Hair follicle dermal papilla cell (primary cell): ENCODE results near the gene TOP2A. TPM values are rescaled to one million over a fixed set of nuclear protein-coding genes. Genes with fewer than 3 reads are reported as not detected.

Experiments
- small RNA-seq: library from RNA; depleted of rRNA; stranded (forward); fragments of <200 nt; gene quantifications from one replicate; pipeline ENCODE3, GENCODE V24; 2012
- total RNA-seq: library from RNA; depleted of rRNA; stranded (reverse); fragments of >200 nt; gene quantifications from 2 replicates; pipeline ENCODE4 v1.2.3, GENCODE V29; 2012

Gene TOP2A
- 6.8 and 8.4 TPM in 2 replicates for total RNA-seq

GRCh38 chr17:40417609-40418427, at the start of gene TOP2A:
Gene TOP2A, minus strand, starts transcription at chr17:40417896. Its CDS starts 105 bp downstream, at chr17:40417791.

GRCh38 chr17:40443196-40443987, 25.7 kb upstream of the TOP2A start, which contains the start of gene IGFBP4:
Gene IGFBP4, plus strand, starts transcription at chr17:40443450. Its CDS starts 286 bp downstream, at chr17:40443736.

GRCh38 chr17:40364121-40364861, 53.4 kb downstream of the TOP2A start, which contains the start of gene GJD3:
Gene GJD3, minus strand, starts transcription at chr17:40364737. Its CDS starts 922 bp downstream, at chr17:40363815.

Small RNAs within 50 kb of the gene (small RNA-seq; reads per million reads assigned to genes)
- gene RF00019 (not detected), gene RNA5SP441 (not detected)

Other genes starting within 250 kb of the TOP2A start
- 1.1 and 4.2 TPM in 2 replicates for gene RAPGEFL1, start 240.4 kb downstream of the TOP2A start, total RNA-seq
- gene WIPF2, start 198.6 kb downstream of the TOP2A start, total RNA-seq = 9.5 and 10.4 TPM in 2 replicates
- 2.3 and 2.9 TPM in 2 replicates for gene CDC6, start 130.0 kb downstream of the TOP2A start, total RNA-seq
- gene RARA, start 108.7 kb downstream of the TOP2A start, total RNA-seq = 25.0 and 27.6 TPM in 2 replicates
- gene GJD3, start 53.2 kb downstream of the TOP2A start, total RNA-seq = 7.6 and 7.8 TPM in 2 replicates
- 168 and 230 TPM in 2 replicates for gene IGFBP4, start 25.6 kb upstream of the TOP2A start, total RNA-seq
- 0.24 and 0.32 TPM in 2 replicates for gene TNS4, start 83.7 kb upstream of the TOP2A start, total RNA-seq
- not detected in 2 replicates for gene CCR7, start 147.6 kb upstream of the TOP2A start, total RNA-seq
- 90.9 and 91.8 TPM in 2 replicates for gene SMARCE1, start 229.9 kb upstream of the TOP2A start, total RNA-seq
- gene KRT222, start 247.3 kb upstream of the TOP2A start, total RNA-seq = not detected in 2 replicates